Hematopoietic multipotent progenitor cell treated with erythropoietin and hydrocortisone succinate and interleukin-3 and kit ligand, for 6 days (in vitro differentiated cells): Measurements from ENCODE around the gene MYRF.

Source experiments
- DNase-seq: peaks from one replicate; pipeline ENCODE4 v3.0.0-alpha.2; 2015

MYRF gene

DNA sequence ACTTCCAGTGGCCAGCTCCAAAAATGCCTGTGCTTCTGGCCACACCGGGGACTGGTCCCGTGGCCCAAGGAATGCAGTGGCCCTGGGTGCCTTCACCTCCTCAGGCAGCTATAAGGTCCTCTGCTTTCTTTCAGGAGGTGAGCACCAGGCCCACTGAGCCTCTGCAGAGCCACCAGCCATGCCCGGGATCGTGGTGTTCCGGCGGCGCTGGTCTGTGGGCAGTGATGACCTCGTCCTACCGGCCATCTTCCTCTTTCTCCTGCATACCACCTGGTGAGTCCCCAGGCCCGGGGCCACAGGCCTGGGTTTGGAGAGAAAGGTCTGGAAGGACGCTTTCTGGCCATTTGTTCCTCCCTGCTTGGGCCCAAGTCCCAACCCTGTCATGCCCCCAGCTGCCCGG is 32.5 kb upstream of the MYRF start:
- DNase-seq = no peak

DNA sequence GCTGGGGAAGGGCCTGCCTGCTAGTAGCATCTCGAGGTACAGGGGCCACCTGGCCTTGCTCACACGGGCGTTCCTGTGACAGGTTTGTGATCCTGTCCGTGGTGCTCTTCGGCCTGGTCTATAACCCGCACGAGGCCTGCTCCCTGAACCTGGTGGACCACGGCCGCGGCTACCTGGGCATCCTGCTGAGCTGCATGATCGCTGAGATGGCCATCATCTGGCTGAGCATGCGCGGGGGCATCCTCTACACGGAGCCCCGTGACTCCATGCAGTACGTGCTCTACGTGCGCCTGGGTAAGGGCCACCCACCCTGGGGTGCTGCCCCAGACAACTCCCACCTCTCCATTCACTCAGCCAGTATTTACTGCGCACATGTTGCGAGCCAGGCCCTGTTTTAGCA is 31.8 kb upstream of the MYRF start:
- no peak for DNase-seq

DNA sequence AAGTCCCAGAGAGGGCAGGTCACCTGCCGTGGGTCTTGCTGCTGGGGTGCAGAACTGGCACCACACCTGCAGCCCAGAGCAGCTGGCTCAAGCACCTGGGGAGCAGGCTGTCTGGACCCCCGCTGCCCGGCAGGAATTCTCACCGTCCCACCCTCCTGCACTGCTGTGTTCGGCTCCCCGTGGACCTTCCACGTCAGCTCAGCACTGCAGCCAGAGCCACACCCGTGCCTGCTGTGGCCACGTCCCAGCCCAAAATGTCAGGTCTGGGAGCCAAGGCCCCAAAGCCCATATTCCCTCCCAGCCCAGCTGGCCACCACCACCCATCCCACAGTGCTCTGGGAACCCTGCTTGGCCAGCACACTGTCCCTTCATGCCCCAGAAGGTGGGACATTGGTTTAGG is 28.0 kb upstream of the MYRF start:
- no peak for DNase-seq

DNA sequence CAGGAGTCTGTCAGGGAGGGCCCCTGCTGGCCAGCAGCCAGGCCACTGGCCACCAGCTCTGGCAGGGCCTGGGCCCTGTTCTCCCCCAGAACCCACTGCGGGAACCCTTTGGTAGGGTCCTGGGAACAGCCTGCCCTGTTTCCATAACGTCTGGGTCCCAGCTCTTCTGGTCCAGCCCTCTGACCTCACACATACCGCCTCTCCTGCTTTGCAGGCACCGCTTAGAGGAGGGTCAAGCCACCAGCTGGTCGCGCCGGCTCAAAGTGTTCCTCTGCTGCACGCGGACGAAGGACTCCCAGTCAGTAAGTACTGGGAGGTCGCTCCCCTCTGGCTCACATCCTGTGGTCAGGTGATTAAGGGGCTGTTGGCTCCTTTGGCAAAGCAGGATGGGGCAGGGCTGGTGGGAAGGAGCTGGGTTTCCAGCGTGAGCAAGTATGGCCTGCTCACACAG is 26.6 kb upstream of the MYRF start:
- no peak for DNase-seq

DNA sequence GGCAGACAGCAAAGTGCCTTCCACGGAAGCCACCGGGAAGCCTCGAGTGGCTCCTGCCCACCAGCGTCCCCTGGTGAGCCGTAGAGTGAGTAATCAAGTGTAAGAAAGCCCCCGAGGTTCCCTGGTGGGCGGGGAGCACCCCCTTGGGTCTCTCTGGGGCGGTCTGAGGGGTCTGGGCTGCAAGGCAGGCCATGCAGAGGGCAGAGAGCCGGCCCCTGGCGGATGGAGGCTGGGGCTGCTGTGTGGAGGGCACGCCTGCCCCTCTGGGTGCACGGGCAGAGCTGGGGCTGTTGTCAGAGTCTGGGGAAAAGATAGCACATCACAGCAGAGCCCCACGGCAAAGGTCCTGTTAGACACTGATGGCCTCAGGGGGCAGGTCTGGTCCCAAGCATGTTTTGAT is 25.7 kb upstream of the MYRF start:
- DNase-seq = no peak

DNA sequence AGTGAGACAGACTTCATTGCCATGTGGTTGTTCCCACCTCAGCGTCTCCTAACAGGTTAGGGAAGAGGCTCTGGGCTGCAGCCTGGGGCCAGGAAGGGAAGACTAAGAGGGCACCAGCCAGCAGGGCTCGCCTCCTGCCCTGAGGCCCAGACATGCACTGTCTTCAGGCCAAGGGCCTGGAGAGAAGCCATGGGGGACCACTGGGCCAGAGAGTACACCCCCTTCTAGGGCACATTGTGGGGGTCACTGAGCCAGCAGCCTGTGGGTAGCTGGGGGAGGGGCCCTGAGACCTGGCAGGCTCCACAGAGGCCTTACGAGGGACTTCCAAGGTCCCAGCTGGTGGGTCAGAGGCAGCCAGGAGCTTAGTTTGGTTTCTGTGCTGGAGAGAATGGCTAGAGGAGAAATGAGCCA is 25.0 kb upstream of the MYRF start:
- no peak for DNase-seq

- DNase-seq = no peak
Observed at GRCh38 chr11:61728066-61728939, 24.1 kb upstream of the MYRF start.

DNA sequence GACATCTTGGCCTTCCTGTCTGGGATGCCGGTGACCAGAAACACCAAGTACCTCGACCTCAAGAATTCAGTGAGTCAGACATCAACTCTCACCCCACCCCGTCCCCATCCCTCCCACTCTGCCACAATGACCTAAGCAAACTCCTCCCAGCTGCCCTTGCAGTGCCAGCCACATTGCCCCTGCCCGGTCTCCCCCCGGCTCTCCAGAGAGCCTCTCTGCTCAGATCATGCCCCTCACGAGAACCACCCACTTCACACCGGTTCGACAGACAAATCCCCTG is 23.6 kb upstream of the MYRF start:
- no peak for DNase-seq

DNA sequence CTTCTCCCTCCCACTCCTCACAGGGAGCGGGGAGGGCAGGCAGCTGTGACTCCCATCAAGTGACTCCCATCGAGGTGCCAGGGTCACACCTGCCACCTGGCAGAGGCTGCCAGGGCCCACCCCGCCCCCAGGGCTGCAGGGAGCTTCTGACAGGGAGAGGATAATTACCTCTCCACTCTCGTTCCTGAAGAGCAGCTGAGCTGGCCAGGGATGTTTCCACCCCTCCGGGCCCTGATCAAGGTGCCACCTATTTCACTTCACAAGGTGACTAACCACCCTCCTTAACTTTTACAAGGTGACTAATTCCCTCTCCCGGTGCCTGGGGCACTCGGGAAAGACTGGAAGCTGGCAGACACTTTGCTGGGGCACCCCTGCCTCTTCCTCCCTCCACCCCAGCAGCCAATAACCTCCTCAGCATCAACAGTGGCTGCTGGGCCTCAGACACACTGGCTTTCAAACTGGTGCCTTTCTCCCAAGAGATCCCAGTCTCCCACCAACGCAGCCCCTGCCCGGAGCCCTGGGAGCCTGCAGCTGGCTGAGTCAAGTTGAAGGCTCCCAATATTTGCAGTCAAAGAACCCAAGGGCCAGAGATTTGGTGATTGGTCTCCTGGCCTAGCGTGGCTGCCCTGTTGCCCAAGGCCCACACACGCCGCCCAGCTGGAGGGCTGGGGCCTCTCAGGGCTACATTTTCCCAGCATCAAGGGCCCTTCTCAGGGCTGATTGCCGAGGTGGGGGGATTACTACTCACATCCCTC is 22.0 kb upstream of the MYRF start:
- no peak for DNase-seq

DNA sequence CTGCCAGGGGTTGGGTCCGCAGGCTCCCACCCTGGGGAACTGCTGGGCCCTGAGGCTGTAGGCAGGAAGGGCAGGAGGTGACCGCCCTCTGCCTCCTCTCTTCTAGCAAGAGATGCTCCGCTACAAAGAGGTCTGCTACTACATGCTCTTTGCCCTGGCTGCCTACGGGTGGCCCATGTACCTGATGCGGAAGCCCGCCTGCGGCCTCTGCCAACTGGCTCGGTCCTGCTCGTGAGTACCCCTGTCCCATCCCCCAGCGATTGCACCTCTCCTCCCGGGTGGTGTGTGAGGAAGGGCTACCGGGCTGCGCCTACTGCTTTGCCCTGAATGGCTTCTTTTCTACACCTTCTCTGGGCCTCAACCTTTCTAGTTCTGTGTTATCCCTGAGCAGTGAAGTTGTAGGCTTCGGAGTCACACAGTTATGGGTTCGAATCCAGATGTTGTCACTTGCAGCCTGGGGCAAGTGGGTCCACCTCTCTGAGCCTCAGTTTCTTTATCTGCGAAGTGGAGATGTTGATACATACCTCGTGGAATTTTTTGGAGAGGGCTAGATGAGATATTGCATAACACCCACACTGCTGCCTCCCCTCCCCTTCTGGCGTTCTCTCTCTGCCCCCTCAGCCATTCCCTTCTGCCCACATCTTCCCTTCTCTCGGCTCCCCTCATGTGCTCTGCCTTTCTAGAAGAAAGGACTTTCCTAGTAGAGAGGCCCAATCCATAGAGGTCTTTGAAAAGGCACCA is 21.1 kb upstream of the MYRF start:
- DNase-seq = no peak

- DNase-seq = no peak
Observed at GRCh38 chr11:61731952-61732675, 20.3 kb upstream of the MYRF start.

DNA sequence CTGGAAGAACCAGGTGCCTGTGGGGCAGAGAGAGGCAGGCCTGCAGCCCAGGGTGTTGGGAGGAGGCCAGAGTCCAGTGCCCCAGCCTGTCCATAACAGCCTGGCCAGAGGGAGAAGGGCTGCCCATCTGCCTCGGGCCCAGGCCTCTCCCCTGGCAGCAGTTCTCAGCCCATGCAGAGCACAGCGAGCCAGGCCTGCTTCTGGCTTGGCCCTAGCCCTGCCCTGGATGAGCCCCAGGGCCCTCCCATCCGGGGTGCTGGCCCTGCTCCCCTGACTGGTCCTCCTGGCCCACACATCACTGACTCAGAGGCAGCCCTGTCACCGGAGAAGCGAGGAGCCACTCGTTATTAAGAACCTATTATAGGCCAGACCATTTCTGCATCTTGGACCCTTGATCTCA is 19.7 kb upstream of the MYRF start:
- DNase-seq = no peak

- DNase-seq = peak; percentile 93
Observed at GRCh38 chr11:61733120-61733978, 19.1 kb upstream of the MYRF start.

DNA sequence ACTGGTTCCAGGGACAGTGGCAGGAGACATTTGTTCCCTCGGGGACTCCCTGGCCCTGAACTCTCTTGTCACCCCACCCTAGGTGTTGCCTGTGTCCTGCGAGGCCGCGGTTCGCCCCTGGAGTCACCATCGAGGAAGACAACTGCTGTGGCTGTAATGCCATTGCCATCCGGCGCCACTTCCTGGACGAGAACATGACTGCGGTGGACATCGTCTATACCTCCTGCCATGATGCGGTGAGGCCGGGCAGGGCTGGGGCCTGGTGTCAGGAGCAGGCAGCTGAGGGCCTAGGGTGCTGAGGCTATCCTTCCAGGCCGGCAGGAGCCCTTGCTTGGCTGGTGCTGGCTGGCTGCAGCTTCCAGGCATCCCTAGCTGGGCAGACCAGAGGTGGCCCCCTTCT is 17.7 kb upstream of the MYRF start:
- DNase-seq = no peak

DNA sequence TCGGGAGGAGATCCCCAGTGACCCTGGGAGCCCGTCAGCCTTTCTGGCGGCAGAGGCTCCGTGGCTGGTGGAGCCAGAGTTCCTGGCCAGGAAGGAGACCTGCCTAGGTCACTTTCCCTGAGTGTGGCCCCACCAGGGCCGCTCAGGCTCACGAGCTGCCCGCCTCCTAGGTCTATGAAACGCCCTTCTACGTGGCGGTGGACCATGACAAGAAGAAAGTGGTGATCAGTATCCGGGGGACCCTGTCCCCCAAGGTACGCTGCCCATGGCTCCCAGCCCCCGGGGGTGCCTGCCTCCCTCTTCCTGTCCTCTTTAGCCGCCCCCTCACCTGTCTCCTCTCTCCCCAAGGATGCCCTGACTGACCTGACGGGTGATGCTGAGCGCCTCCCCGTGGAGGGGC is 17.0 kb upstream of the MYRF start:
- DNase-seq = no peak

GRCh38 chr11:61736310-61736709 is 16.1 kb upstream of the MYRF start:
- no peak for DNase-seq

GRCh38 chr11:61737131-61737530 is 15.3 kb upstream of the MYRF start:
- peak; percentile 47 for DNase-seq

DNA sequence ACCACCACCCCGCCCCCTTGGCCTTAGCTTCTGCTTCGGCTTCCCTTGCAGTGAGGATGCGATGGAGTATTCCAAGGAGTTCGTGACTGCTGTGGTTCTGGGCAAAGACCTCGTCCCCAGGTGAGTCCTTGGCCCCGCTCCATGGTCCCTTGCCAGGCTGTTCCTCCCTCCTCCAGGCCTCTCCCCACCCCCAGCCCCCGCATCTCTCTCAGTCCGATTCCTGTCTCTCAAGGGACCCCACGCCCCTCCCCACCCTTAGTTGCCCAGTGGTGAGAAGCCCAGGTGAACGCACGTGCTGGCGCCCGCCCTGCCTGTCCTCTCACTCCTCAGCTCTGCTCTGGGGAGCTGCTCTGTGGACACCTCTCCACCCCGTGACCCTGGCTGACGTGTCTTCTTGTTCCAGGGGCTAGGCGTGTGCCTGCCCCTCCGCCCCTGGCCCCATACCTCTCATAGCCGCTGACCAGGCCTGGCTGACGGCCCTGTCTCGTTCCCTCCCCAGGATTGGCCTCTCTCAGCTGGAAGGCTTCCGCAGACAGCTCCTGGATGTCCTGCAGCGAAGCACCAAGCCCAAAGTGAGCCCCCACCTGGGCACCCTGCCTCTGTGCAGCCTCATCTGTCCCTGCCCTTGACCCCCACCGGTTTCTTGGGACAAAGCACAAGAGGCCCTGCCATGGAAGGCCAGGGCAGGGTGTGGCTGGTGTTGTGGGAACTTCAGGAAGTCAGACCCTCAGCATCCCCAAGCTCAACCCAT is 14.6 kb upstream of the MYRF start:
- no peak for DNase-seq

DNA sequence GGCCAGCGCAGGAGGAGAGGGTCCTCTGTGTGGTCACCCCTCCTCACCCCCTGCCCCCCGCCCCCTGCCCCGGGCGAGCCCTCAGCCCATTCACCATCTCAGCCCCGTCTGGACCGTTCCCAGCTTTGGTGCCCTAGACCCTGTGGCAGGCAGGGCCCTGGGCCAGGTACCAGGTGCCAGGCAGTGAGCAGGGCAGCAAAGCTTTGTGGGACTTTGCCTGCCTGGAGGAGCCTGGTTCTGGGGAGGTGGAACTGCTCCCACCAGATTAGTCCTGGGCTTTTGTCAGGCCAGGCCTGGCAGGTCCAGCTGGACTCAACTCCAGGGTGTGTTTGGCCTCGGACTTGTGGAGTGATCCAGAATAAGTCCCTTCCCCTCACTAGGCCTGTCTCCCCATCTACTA is 13.7 kb upstream of the MYRF start:
- no peak for DNase-seq

DNA sequence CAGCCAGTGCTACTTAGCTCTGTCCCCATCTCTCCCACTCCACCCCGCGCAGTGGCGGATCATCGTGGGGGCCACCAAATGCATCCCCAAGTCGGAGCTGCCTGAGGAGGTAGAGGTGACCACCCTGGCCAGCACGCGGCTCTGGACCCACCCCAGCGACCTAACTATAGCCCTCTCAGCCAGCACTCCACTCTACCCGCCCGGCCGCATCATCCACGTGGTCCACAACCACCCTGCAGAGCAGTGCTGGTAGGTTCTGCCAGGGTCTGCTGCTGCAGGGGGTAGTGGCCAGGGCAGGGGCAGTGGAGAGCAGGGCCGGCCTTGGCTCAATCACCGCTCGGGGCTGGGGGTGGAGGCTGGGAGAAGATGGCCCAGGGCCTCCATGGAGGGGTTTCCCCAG is 13.0 kb upstream of the MYRF start:
- no peak for DNase-seq

GRCh38 chr11:61739966-61740365 is 12.5 kb upstream of the MYRF start:
- DNase-seq = no peak
